Suprapubic skin (tissue), 4 donors: ENCODE data around the gene RAB36. TPM values are rescaled to one million over a fixed set of nuclear protein-coding genes. Genes with fewer than 3 reads are reported as not detected.

Experiments
- DNase-seq, 2 donors: peaks; one replicate each; pipeline ENCODE4 v3.0.0-alpha.2; 2019; ENCODE audit warnings: low spot score in 2 of 2
- H3K27ac ChIP-seq: fragments of 200-600 bp; sonication (generic); one replicate; pipeline ENCODE4 v1.5.1; 2019
- H3K27me3 ChIP-seq: fragments of 200-600 bp; sonication (generic); one replicate; pipeline ENCODE4 v1.5.1; 2019
- H3K36me3 ChIP-seq: fragments of 200-600 bp; sonication (generic); one replicate; pipeline ENCODE4 v1.5.1; 2019
- H3K4me1 ChIP-seq: fragments of 200-600 bp; sonication (generic); one replicate; pipeline ENCODE4 v1.5.1; 2019
- H3K4me3 ChIP-seq: fragments of 200-600 bp; sonication (generic); one replicate; pipeline ENCODE4 v1.5.1; 2019; ENCODE audit warnings: mild to moderate bottlenecking
- H3K9me3 ChIP-seq: fragments of 200-600 bp; sonication (generic); one replicate; pipeline ENCODE4 v1.5.1; 2019
- EP300 ChIP-seq: sonication (generic); formaldehyde crosslinking; IDR thresholded peaks from one replicate; pipeline ENCODE4 v1.6.1; 2017; ENCODE audit warnings: antibody characterized with exemption
- POLR2A ChIP-seq, 2 donors: fragments of 450-650 bp; IDR thresholded peaks; one replicate each; pipeline ENCODE4 v1.6.1; 2017; ENCODE audit warnings: antibody characterized with exemption in 2 of 2, mild to moderate bottlenecking in 2 of 2, moderate library complexity in 2 of 2
- POLR2AphosphoS5 ChIP-seq, 3 donors: sonication (generic); formaldehyde crosslinking; IDR thresholded peaks; one replicate each; pipeline ENCODE4 v1.6.1; 2017; ENCODE audit warnings: antibody characterized with exemption in 3 of 3
- WGBS: methylation state at CpG from one replicate; pipeline ENCODE4 v1.1.5; 2018; 5-methylcytosine and 5-hydroxymethylcytosine counted together
- total RNA-seq, 4 donors: library from RNA; depleted of rRNA; stranded (reverse); fragments of >200 nt; gene quantifications; one replicate each; pipeline ENCODE4 v1.1.0, GENCODE V29; 2016
- TF ChIP-seq, protein P1 (sequence below), 2 donors: fragments of 200-600 bp in 1 of 2; fragments of 450-650 bp in 1 of 2; sonication (generic) in 1 of 2; IDR thresholded peaks; one replicate each; pipeline ENCODE4 v1.5.1; 2016 to 2019; ENCODE audit warnings: antibody characterized with exemption in 2 of 2, mild to moderate bottlenecking in 1 of 2, moderate library complexity in 1 of 2

The RAB36 gene
- total RNA-seq, 4 donors from 2014 or later, result 1.7 to 3.1 (median 2.9) TPM

GRCh38 chr22:23113067-23113846, 32.0 kb upstream of the RAB36 start:
- no peak for DNase-seq
- H3K4me3 ChIP-seq, result no peak overlapping the region
- TF ChIP-seq EP300, result no peak
- no peak for TF ChIP-seq POLR2AphosphoS5 (IDR thresholded peaks at IDR 0.05)
- TF ChIP-seq, protein P1, sequence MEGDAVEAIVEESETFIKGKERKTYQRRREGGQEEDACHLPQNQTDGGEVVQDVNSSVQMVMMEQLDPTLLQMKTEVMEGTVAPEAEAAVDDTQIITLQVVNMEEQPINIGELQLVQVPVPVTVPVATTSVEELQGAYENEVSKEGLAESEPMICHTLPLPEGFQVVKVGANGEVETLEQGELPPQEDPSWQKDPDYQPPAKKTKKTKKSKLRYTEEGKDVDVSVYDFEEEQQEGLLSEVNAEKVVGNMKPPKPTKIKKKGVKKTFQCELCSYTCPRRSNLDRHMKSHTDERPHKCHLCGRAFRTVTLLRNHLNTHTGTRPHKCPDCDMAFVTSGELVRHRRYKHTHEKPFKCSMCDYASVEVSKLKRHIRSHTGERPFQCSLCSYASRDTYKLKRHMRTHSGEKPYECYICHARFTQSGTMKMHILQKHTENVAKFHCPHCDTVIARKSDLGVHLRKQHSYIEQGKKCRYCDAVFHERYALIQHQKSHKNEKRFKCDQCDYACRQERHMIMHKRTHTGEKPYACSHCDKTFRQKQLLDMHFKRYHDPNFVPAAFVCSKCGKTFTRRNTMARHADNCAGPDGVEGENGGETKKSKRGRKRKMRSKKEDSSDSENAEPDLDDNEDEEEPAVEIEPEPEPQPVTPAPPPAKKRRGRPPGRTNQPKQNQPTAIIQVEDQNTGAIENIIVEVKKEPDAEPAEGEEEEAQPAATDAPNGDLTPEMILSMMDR (IDR thresholded peaks at IDR 0.05), result no peak
- TF ChIP-seq POLR2A (IDR thresholded peaks at IDR 0.05), result no peak
- H3K27ac ChIP-seq, result no peak overlapping the region
- no peaks in the 10 kb centered on the region for H3K4me1 ChIP-seq
- WGBS, result 76% methylated on average over 12 of the region's 14 CpGs
- no peaks in the 10 kb centered on the region for H3K27me3 ChIP-seq
- H3K36me3 ChIP-seq, result no peaks in the 10 kb centered on the region
- no peaks in the 10 kb centered on the region for H3K9me3 ChIP-seq

DNA sequence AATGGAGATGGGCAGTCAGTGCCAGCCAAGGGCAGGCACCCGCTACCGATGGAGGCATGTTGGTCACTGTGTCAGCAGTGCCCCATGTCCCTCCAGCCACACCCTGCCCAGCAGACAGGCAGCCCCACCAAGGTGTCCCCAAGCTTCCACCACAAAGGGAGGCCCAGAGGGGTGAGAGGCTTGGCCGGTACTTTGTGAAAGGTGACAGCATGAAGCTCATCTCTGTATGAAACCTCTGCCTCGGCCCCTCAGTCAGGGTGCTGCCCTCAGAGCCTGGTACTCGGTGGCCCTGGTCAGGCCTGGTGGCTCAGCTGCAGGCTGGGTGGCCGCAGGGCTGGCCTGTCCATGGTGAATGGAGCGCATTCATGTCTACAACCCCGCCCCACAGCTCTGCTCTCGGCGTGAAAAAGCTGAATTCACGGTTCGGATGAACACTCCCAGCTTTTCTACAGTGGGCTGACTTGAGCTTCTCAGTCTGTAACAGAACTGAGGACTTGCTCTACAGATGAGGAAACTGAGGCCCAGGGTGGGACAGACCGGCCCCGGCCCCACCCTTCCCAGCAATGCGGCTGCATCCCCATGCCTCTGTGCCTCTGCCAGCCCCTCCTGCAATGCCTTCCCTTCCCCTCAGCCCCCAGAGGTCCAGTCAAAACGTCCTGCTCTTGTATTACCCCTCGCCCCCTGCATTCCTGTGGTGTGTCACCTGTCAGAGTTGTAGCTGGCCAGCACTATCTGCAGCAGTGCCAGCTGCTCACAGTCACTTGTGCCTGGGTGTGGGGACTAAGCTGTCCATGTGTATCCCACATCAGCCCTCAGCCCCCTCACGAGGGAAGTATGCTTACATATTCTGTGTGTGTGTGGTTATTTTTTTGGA, 31.2 kb upstream of the RAB36 start:
- no peak overlapping the region for H3K27ac ChIP-seq
- no peaks in the 10 kb centered on the region for H3K36me3 ChIP-seq
- WGBS, result 82% methylated on average over 13 of the region's 18 CpGs
- no peak overlapping the region for H3K4me3 ChIP-seq
- TF ChIP-seq EP300 (no peak), POLR2A (IDR thresholded peaks at IDR 0.05) (no peak), POLR2AphosphoS5 (IDR thresholded peaks at IDR 0.05) (no peak)
- TF ChIP-seq, protein P1 (IDR thresholded peaks at IDR 0.05), result no peak
- H3K4me1 ChIP-seq, result no peaks in the 10 kb centered on the region
- no peaks in the 10 kb centered on the region for H3K9me3 ChIP-seq
- no peaks in the 10 kb centered on the region for H3K27me3 ChIP-seq
- no peak for DNase-seq

DNA sequence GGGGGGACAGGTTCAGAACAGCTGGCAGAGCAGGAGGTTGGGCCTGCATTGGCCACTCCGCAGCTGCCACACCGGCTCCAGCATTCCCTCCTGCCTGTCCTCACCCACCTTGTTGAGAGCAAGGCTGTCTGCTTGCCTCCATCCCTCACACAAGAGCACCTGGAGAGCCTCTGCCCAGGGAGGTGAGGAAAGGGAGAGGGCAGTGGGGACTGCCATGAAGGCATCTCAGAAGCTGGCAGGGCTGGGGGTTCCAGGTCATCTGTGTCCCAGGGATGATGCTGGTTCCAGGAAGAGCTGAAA, 30.6 kb upstream of the RAB36 start:
- H3K27me3 ChIP-seq, result no peaks in the 10 kb centered on the region
- 88% methylated on average over 2 of the region's 2 CpGs for WGBS
- TF ChIP-seq POLR2AphosphoS5 (IDR thresholded peaks at IDR 0.05), result no peak
- TF ChIP-seq POLR2A (IDR thresholded peaks at IDR 0.05), result no peak
- TF ChIP-seq, protein P1 (IDR thresholded peaks at IDR 0.05), result no peak
- no peak for TF ChIP-seq EP300
- H3K36me3 ChIP-seq, result no peaks in the 10 kb centered on the region
- no peaks in the 10 kb centered on the region for H3K4me1 ChIP-seq
- no peak overlapping the region for H3K27ac ChIP-seq
- no peaks in the 10 kb centered on the region for H3K9me3 ChIP-seq
- DNase-seq, result no peak
- H3K4me3 ChIP-seq, result no peak overlapping the region

GRCh38 chr22:23115369-23115768, 29.9 kb upstream of the RAB36 start:
- TF ChIP-seq, protein P1 (IDR thresholded peaks at IDR 0.05), result no peak
- no peak for TF ChIP-seq POLR2A (IDR thresholded peaks at IDR 0.05)
- no peak for TF ChIP-seq POLR2AphosphoS5 (IDR thresholded peaks at IDR 0.05)
- no peak for TF ChIP-seq EP300
- WGBS, result 91% methylated on average over 7 of the region's 7 CpGs
- H3K4me3 ChIP-seq, result no peak overlapping the region
- H3K27ac ChIP-seq, result no peak overlapping the region
- H3K27me3 ChIP-seq, result no peaks in the 10 kb centered on the region
- no peaks in the 10 kb centered on the region for H3K9me3 ChIP-seq
- H3K4me1 ChIP-seq, result no peaks in the 10 kb centered on the region
- no peaks in the 10 kb centered on the region for H3K36me3 ChIP-seq
- no peak for DNase-seq

DNA sequence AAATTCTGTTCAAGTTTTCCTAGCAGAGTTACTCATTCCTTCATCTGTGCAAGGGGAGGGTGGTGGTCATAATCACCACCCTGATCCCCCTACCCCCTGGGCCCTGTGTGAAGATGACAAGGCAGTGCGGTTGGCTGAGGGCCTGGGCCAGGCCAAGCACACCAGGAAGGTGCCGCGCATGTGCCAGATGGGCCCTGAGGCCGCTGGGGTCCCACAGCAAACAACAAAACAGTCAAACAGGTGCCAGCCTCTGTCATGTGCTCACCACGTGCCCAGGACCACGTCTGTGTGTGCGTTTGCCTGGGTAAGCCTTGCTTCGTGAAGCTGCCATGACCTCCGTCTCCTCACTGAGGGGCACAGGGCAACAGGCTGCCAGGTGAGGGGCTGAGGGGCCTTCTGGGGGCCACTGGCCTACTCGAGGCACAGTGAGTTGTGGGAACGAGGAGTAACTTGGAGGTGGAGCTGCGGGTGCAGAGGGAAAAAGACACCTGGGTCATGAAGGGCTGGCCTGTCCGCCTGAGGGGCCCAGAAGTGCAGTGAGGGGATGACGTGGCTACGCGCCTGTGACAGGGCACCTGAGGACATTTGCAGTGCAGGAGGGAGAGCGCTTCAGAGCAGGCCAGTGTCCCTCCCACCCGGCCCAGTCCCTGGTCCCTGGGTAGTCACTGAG, 29.3 kb upstream of the RAB36 start:
- Histone ChIP-seq H3K27ac (no peak overlapping the region), H3K4me3 (no peak overlapping the region), H3K36me3 (no peaks in the 10 kb centered on the region), H3K27me3 (no peaks in the 10 kb centered on the region), H3K9me3 (no peaks in the 10 kb centered on the region), H3K4me1 (no peaks in the 10 kb centered on the region)
- WGBS, result 91% methylated on average over 17 of the region's 18 CpGs
- TF ChIP-seq, protein P1 (IDR thresholded peaks at IDR 0.05), result no peak
- TF ChIP-seq POLR2AphosphoS5 (IDR thresholded peaks at IDR 0.05) (no peak), EP300 (no peak), POLR2A (IDR thresholded peaks at IDR 0.05) (no peak)
- DNase-seq, result no peak
